AG04449 (cell line): ENCODE data around the gene EMP3.

Experiments
- CTCF ChIA-PET: fragments of 350-600 bp; formaldehyde crosslinking; extraction: SDS; loops from one replicate; lab custom pipeline; 2021; ENCODE audit warnings: antibody characterized with exemption; lab: Yijun Ruan, JAX
- POLR2A ChIA-PET: fragments of 400-600, 350-600 bp; formaldehyde crosslinking; extraction: SDS; loops from one replicate; lab custom pipeline; 2020; ENCODE audit warnings: antibody characterized with exemption, inconsistent platforms; lab: Yijun Ruan, JAX
- DNase-seq: peaks from one replicate; pipeline ENCODE4 v3.0.0-alpha.2; 2010; ENCODE audit warnings: low read depth, low spot score
- H3K4me3 ChIP-seq: 2 replicates; pipeline ENCODE4 v1.5.1; 2011; ENCODE audit warnings: low read depth, mild to moderate bottlenecking, control low read depth, low read length
- TF ChIP-seq, protein P1 (sequence below): IDR thresholded peaks from one replicate; pipeline ENCODE4 v1.5.1; 2011; ENCODE audit warnings: mild to moderate bottlenecking, moderate library complexity, low read length, control low read depth, inconsistent platforms; ENCODE audit not compliant: insufficient read depth; ENCODE audit errors: missing control alignments

The EMP3 gene

DNA sequence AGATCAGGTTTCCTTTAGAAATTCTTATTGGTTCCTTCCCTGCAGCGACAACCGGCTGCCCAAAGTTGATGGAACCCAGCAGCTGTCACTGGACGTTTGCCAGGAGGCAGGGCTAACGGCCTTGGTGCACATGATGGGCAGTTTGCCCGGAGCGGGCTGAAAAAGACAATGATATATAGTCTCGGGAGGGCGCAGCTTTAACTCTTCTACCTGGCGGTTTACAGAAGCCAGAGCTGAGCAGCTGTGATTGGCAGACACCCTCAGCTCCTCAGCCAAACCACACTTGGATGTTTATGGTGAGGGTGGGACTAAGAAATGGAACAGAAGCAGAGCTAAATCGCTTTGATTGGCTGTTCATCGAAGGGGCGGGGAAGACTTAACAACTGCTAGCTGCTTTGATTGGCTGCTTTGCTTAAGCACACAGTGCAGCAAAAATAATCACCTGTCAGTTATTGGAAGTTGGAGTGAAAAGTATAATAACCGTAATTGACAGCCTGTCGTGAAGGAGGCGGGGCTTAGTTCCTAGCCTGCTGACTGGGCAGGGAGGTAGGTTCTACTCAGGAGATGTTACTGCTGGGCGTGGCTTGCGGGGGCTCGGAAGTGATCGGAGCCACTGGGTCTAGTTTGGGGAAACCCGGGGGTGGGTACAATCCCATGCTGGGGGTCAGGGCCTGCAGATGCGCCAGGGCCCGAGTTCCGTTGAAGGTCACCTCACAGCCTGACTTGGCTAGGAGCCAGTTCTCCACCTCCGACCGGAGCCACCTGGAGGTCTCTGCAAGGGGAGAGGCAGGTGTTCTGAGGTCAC lies 7.5 kb downstream of the EMP3 start:
- peak overlapping the region; percentile 36 for H3K4me3 ChIP-seq
- ChIA-PET POLR2A (interaction anchor here (0.7 to 2.4 kb wide), 7 partner anchors 9 to 286 kb away, joined by 3 to 15 read pairs (median 5); partner anchors contain the start of genes RPL18 and SPHK2), CTCF (interaction anchor here (0.6 to 12.0 kb wide), 21 partner anchors 11 to 284 kb away, joined by 3 to 213 read pairs (median 8); partner anchors contain the start of genes EMP3, KDELR1 and ZNF114)
- TF ChIP-seq, protein P1, sequence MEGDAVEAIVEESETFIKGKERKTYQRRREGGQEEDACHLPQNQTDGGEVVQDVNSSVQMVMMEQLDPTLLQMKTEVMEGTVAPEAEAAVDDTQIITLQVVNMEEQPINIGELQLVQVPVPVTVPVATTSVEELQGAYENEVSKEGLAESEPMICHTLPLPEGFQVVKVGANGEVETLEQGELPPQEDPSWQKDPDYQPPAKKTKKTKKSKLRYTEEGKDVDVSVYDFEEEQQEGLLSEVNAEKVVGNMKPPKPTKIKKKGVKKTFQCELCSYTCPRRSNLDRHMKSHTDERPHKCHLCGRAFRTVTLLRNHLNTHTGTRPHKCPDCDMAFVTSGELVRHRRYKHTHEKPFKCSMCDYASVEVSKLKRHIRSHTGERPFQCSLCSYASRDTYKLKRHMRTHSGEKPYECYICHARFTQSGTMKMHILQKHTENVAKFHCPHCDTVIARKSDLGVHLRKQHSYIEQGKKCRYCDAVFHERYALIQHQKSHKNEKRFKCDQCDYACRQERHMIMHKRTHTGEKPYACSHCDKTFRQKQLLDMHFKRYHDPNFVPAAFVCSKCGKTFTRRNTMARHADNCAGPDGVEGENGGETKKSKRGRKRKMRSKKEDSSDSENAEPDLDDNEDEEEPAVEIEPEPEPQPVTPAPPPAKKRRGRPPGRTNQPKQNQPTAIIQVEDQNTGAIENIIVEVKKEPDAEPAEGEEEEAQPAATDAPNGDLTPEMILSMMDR: no peak
- DNase-seq: peak; percentile 88

DNA sequence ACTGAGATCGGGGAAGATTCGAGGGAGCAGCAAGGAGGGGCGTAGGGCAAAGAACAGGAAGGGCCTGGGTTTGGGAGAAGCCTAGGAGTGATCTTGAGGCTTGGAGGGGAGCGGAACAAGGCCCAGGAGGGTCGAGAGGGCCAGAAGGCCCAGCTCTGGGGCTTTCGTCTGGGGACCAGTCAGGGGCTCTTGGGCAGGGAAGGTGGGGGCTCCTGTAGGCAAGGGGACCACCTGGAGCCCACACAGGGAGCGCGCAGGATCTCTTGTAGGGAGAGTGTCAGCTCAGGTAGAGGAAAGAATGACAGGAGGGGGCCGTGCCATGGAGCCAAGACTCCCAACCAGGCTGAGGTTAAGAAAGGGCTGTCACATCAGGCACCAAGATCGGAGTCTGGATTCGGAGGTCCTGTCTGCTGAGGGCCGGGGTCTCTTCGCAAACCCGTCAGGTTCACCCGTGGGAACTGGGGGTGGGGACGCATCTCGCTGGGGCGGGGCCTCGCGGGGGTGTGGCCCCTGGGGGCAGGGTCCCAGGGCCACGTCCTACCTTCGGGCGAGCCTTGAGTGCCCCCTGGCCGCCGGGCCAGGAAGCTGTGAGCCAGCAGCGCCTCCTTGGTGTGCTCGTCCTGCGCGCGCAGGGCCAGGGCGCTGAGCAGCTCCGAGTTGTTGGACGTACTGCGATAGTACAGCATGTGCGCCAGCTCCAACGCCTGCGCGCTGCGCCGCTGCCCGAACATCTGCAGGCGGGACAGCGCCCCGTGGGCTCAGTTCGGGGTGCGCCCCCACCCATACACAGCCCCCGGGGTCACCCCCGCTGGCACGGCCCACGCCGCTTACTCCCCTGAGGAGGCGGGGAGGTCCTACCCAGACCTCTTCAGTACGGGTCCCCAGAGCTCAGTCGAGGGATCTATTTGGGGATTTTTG lies 8.4 kb downstream of the EMP3 start:
- TF ChIP-seq, protein P1: peak; percentile 96
- H3K4me3 ChIP-seq: peak overlapping the region; percentile 58
- no peak for DNase-seq
- CTCF ChIA-PET: interaction anchor here (0.6 to 12.0 kb wide), 24 partner anchors 10 to 300 kb away, joined by 3 to 213 read pairs (median 8); partner anchors contain the start of genes EMP3, GRWD1, KDELR1 and ZNF114
- POLR2A ChIA-PET: interaction anchor here (0.6 to 2.4 kb wide), 7 partner anchors 8 to 285 kb away, joined by 3 to 15 read pairs (median 8); partner anchors contain the start of genes EMP3, RPL18 and SPHK2

DNA sequence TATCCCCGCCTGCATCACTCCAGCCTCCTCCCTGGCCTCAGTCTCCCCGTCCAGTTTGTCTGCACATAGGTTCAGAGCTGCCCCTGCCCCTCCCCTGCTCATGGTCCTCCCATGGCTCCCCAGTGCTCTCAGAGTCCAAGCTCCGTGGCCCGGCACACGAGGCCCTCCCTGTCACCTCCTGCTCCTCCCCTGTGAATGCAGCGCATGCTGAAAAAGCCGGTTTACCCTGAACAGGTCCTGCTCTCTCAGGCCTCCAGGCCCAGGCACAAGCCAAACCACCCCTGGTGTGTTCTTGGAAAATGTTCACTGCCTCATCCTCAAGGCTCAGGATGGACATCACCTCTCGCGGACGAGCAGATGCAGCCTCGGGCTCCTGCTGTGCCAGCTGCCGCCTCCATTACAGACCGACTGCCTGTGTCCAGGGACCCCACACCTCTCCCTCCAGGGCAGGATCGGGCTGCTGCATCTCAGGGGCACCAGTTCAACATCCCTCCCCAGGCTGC lies 13.0 kb downstream of the EMP3 start:
- POLR2A ChIA-PET: no interaction called here
- CTCF ChIA-PET: interaction anchor here (1.0 to 12.0 kb wide), 5 partner anchors 9 to 53 kb away, joined by 3 to 213 read pairs (median 6); partner anchors contain the start of genes EMP3 and KDELR1
- no peak for DNase-seq
- TF ChIP-seq, protein P1: no peak
- H3K4me3 ChIP-seq: no peak overlapping the region

DNA sequence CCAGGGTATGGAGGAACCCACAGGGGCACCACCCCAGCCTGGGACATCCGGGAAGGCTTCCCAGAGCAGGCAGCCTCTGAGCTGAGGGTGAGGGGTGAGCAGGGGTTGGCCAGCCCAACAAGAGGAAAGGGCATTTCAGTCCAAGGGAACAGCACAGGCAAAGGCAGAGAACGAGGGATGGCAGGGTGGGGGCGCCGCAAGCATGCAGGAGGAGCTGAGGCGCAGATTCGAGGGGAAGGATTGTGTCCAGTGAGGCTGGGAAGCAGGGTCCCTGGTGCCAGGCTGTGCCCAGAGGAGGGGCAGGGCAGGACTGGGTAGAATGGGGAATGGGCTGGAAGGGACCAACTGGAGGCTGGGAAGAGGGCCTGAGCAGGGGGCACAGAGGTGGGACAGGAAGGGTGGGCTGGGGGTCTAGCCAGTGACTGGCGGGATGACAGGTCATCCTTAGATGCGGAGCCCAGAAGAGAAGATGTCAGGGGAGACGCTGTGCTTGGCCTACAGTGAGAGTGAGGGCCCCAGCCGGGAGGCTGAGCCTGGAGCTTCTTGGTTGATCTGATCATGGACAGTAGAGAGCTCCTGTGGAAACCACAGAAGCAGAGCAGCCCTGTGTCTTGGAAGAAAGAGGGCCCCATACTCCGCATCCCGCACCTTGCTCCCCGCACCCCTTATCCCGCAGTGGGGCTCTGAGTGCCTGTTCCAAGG lies 13.6 kb downstream of the EMP3 start:
- H3K4me3 ChIP-seq: no peak overlapping the region
- ChIA-PET POLR2A (no interaction called here), CTCF (interaction anchor here (1.0 to 12.0 kb wide), 4 partner anchors 12 to 52 kb away, joined by 3 to 213 read pairs (median 4); partner anchors contain the start of genes EMP3 and KDELR1)
- TF ChIP-seq, protein P1: no peak
- DNase-seq: no peak

DNA sequence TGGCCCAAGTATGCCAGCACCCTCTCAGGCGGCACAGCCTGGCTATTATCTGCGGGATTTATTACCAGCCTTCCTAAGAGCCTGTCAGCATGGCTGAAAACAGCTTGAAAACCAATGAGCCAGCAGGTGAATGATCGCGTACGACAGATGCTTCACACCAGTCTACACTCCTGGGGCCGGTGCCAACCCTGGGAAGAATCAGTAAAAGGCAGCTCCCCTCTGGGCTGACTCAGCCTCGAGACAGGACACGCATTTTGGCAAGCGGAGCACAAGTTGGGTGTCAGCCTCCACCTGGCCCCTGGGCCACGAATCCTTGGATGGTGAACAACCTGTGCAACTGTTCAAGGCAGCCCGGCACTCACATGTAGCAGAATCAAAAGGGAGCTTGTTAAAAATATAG lies 15.6 kb downstream of the EMP3 start:
- ChIA-PET CTCF (interaction anchor here (0.9 to 1.9 kb wide), 9 partner anchors 10 to 74 kb away, joined by 3 to 9 read pairs (median 5); no protein-coding TSS in a partner anchor), POLR2A (interaction anchor here (1.2 kb wide), 1 partner anchor 22 kb away, joined by 4 read pairs; no protein-coding TSS in a partner anchor)
- TF ChIP-seq, protein P1: no peak
- DNase-seq: no peak
- H3K4me3 ChIP-seq: no peak overlapping the region
